Measurements from ENCODE around the gene RPTN. TPM values are rescaled to one million over a fixed set of nuclear protein-coding genes. Genes with fewer than 3 reads are reported as not detected.

RPTN gene
- total RNA-seq, 1 donor from 2014 or later = not detected

DNA sequence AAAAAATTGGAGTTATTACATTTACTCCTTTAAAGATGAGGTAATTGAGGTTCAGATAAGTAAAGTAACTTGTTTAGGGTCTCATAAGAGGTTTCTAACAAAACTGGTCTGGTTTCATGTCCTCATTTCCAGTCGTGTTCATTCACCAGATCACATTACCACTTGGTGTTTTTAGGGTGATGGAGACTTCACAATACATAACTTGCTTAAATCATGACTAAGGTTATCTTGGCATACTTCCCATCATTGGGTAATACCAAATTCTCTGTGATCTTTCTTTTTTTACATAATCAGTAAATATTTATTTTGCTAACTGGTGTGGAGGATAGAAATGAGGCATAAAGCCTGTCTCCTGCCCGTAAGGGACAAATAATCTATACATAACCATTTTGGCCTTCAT is 31.6 kb upstream of the RPTN start:
- DNase-seq (no peak), ATAC-seq (ENCODE audit: low read depth) (no peak)
- intact Hi-C loops (cut with micrococcal nuclease) = loop anchor here (1.0 kb wide), 1 partner anchor 251 kb away; no protein-coding TSS in a partner anchor
- ChIA-PET POLR2A (no interaction called here), CTCF (interaction anchor here (1.0 to 2.1 kb wide), 4 partner anchors 137 to 269 kb away, joined by 3 to 14 read pairs (median 4); no protein-coding TSS in a partner anchor)
- H3K36me3 Mint-ChIP-seq (ENCODE audit: low read depth) = no peaks in the 10 kb centered on the region
- H3K27me3 Mint-ChIP-seq = peaks cover 4% of the 10 kb centered on the region
- TF ChIP-seq, protein P1, sequence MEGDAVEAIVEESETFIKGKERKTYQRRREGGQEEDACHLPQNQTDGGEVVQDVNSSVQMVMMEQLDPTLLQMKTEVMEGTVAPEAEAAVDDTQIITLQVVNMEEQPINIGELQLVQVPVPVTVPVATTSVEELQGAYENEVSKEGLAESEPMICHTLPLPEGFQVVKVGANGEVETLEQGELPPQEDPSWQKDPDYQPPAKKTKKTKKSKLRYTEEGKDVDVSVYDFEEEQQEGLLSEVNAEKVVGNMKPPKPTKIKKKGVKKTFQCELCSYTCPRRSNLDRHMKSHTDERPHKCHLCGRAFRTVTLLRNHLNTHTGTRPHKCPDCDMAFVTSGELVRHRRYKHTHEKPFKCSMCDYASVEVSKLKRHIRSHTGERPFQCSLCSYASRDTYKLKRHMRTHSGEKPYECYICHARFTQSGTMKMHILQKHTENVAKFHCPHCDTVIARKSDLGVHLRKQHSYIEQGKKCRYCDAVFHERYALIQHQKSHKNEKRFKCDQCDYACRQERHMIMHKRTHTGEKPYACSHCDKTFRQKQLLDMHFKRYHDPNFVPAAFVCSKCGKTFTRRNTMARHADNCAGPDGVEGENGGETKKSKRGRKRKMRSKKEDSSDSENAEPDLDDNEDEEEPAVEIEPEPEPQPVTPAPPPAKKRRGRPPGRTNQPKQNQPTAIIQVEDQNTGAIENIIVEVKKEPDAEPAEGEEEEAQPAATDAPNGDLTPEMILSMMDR (IDR thresholded peaks at IDR 0.05) = no peak
- H3K27ac Mint-ChIP-seq = no peak overlapping the region
- H3K4me1 Mint-ChIP-seq = peaks cover 5% of the 10 kb centered on the region
- no peaks in the 10 kb centered on the region for H3K9me3 Mint-ChIP-seq
- no peak overlapping the region for H3K4me3 Mint-ChIP-seq

DNA sequence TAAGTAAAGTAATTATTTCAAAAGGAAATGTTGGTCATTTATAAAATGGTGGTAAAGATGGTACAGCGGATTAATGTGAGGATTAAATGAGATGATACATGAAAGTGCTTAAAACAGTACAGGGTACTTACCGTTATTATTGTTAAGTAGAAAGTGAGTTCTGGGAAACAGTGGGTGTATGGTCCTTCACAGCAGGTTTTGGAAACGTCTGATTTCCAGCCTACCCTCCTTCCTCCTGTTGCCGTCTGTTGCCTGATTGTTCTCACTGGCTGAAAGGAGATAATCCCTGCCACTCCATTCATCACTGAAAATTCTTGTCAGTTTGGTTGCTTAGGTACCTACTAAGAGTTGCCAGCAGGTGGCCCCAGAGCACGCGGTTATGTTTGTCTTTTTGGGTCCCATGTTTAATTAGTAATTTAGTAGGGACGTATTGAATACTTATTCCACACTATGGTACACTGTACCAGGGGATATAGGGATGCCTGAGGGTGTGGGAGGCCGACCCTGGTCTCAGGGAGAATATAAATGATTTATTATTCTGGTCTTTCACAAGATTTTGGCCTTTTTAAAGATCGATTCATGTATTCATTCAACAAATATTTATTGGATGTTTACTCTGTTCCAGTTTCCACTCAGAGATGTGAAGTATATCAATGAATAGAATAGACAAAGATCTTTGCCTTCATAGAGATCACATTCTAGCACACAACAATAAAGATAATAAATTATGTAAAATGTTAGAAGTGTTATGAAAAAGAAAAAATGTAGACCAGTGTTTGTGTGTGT is 30.8 kb upstream of the RPTN start:
- H3K4me3 Mint-ChIP-seq = peak overlapping the region; percentile 82
- H3K27me3 Mint-ChIP-seq = peaks cover 10% of the 10 kb centered on the region
- peaks cover 5% of the 10 kb centered on the region for H3K4me1 Mint-ChIP-seq
- no peaks in the 10 kb centered on the region for H3K36me3 Mint-ChIP-seq (ENCODE audit: low read depth)
- ChIA-PET CTCF (interaction anchor here (0.9 to 7.2 kb wide), 8 partner anchors 10 to 269 kb away, joined by 3 to 102 read pairs (median 4); no protein-coding TSS in a partner anchor), POLR2A (interaction anchor here (1.0 kb wide), 1 partner anchor 269 kb away, joined by 3 read pairs; no protein-coding TSS in a partner anchor)
- peak overlapping the region; percentile 43 for H3K27ac Mint-ChIP-seq
- peak; percentile 73 for ATAC-seq (ENCODE audit: low read depth)
- peak; percentile 34 for DNase-seq
- intact Hi-C loops (cut with micrococcal nuclease) = loop anchor here (1.0 to 2.0 kb wide), 3 partner anchors 157 to 268 kb away; no protein-coding TSS in a partner anchor
- TF ChIP-seq, protein P1 (IDR thresholded peaks at IDR 0.05) = peak; percentile 51
- H3K9me3 Mint-ChIP-seq = no peaks in the 10 kb centered on the region

DNA sequence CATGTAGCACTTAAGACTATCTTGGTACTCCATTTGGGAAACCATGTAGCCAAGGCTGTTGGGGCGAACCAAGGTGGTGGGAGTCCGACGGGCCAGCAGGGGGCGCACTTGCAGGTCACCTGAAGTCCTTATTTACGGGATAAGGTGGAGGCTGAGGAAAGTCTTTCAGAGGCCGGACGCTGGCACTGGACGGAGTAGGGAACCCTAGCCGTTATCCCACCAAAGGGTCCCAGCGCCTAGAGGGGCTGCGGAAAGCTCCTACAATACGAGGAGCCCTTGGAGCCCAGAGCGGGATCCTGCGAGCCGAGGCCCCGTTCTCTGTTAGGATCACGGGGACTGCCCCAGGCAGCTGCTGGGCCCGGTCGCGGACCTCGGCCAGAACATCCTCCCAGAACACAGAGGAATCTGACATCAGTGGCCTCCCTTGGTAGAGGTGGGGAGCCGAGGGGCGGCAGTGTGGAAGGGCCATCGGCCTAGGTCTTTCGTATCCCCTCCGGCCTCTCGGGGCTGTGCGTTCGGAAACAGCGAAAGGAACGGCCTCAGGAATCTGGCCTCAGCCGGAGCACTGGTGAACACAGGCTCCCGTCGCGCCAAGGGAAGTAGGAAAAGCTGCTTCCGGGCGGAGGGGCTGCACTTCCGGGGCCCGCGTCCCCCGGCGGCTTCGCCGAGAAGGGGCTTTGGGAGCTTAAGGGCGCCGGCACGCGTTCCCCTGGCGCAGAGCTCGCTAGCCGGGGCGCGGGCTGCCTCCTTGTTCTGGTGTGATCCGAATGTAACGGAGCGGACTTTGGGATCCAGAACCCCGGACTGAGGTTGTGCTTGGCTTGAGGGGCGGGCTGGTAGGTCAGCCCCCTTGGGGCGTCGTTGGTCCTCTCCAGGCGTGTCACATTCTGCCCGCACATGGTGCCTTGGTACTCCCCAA is 29.9 kb upstream of the RPTN start:
- ChIA-PET CTCF (interaction anchor here (0.8 to 7.2 kb wide), 12 partner anchors 9 to 270 kb away, joined by 3 to 102 read pairs (median 4); no protein-coding TSS in a partner anchor), POLR2A (interaction anchor here (0.9 to 1.0 kb wide), 2 partner anchors 140 to 269 kb away, joined by 3 read pairs; no protein-coding TSS in a partner anchor)
- TF ChIP-seq, protein P1 (IDR thresholded peaks at IDR 0.05) = peak; percentile 83
- Mint-ChIP-seq H3K9me3 (no peaks in the 10 kb centered on the region), H3K27ac (no peak overlapping the region), H3K4me3 (peak overlapping the region; percentile 82), H3K4me1 (peaks cover 5% of the 10 kb centered on the region), H3K36me3 (ENCODE audit: low read depth) (no peaks in the 10 kb centered on the region), H3K27me3 (peaks cover 13% of the 10 kb centered on the region)
- intact Hi-C loops (cut with micrococcal nuclease) = loop anchor here (1.0 to 2.0 kb wide), 2 partner anchors 158 to 269 kb away; no protein-coding TSS in a partner anchor
- peak; percentile 67 for DNase-seq
- ATAC-seq (ENCODE audit: low read depth) = peak; percentile 61

DNA sequence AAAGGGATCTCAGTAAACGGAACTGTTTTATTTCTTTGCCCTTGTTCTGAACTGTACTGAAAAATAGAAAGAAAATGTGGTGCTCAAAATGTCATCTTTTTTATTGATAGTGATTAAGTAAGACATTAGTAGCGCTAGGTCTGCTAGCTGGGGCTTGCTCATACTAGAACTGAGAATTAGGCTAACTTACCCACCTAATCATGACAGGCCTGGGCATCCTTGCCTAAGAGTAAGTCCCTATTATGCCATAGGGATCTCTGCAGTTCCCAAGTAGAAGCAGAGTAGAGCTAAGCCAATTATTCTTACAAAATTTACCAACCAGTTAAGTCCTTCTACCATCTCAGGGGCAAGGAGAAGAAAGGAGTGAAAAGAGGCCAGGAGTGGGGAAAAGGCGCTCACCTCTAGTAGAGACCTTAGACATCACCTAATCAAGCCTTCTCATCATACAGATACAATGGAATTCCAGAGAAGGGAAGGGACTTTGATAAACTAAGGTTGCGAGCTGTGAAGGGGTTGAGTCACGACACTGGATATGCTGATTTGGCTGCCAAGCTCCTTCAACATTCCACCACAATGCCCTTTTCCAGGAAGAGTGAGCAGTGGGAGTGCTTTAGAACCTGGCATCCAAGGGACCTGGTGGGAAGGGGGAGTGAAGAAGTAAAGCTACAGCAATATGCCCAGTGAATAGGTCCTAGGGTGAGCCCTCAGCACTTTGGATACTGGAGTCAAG is 27.7 kb upstream of the RPTN start:
- intact Hi-C loops (cut with micrococcal nuclease) = no loop called here
- H3K4me3 Mint-ChIP-seq = no peak overlapping the region
- H3K9me3 Mint-ChIP-seq = no peaks in the 10 kb centered on the region
- ATAC-seq (ENCODE audit: low read depth) = no peak
- POLR2A ChIA-PET = no interaction called here
- H3K4me1 Mint-ChIP-seq = peaks cover 5% of the 10 kb centered on the region
- TF ChIP-seq, protein P1 (IDR thresholded peaks at IDR 0.05) = no peak
- CTCF ChIA-PET = interaction anchor here (1.4 to 7.2 kb wide), 5 partner anchors 132 to 272 kb away, joined by 3 to 102 read pairs (median 13); no protein-coding TSS in a partner anchor
- no peaks in the 10 kb centered on the region for H3K36me3 Mint-ChIP-seq (ENCODE audit: low read depth)
- no peak overlapping the region for H3K27ac Mint-ChIP-seq
- peaks cover 16% of the 10 kb centered on the region for H3K27me3 Mint-ChIP-seq
- no peak for DNase-seq
